Tibial nerve (tissue), 4 donors: ENCODE results near the gene MID2. TPM values are rescaled to one million over a fixed set of nuclear protein-coding genes. Genes with fewer than 3 reads are reported as not detected.

ENCODE experiments used
- DNase-seq, 2 donors: peaks; one replicate each; pipeline ENCODE4 v3.0.0-alpha.2; 2019; ENCODE audit warnings: low spot score in 2 of 2
- H3K27ac ChIP-seq, 4 donors: fragments of 200-600 bp; sonication (generic) in 3 of 4; one replicate each; pipeline ENCODE4 v1.5.1; 2017 to 2019; ENCODE audit warnings: mild to moderate bottlenecking in 1 of 4
- H3K27me3 ChIP-seq, 2 donors: fragments of 200-600 bp; sonication (generic) in 1 of 2; one replicate each; pipeline versions ENCODE4 v1.5.1 to v1.6.0; 2017 to 2019
- H3K36me3 ChIP-seq, 3 donors: fragments of 200-600 bp; sonication (generic); one replicate each; pipeline ENCODE4 v1.5.1; 2018 to 2019
- H3K4me1 ChIP-seq, 4 donors: fragments of 200-600 bp; sonication (generic) in 3 of 4; one replicate each; pipeline ENCODE4 v1.5.1; 2017 to 2019
- H3K4me3 ChIP-seq, 4 donors: fragments of 200-600 bp; sonication (generic) in 3 of 4; one replicate each; pipeline ENCODE4 v1.5.1; 2017 to 2019; ENCODE audit warnings: mild to moderate bottlenecking in 1 of 4, moderate library complexity in 1 of 4
- H3K9me3 ChIP-seq, 4 donors: fragments of 200-600 bp; sonication (generic) in 3 of 4; one replicate each; pipeline ENCODE4 v1.5.1; 2017 to 2019
- EP300 ChIP-seq, 2 donors: sonication (generic); formaldehyde crosslinking; IDR thresholded peaks; one replicate each; pipeline ENCODE4 v1.6.1; 2017; ENCODE audit warnings: antibody characterized with exemption in 2 of 2, mild to moderate bottlenecking in 1 of 2
- POLR2A ChIP-seq, 2 donors: fragments of 450-650 bp; IDR thresholded peaks; one replicate each; pipeline ENCODE4 v1.6.1; 2017; ENCODE audit warnings: antibody characterized with exemption in 2 of 2, mild to moderate bottlenecking in 2 of 2, moderate library complexity in 2 of 2
- WGBS, 2 donors: methylation state at CpG; one replicate each; pipeline ENCODE4 v1.1.5; 2018; 5-methylcytosine and 5-hydroxymethylcytosine counted together
- total RNA-seq, 4 donors: library from RNA; depleted of rRNA; stranded (reverse); fragments of >200 nt; gene quantifications; one replicate each; pipeline ENCODE4 v1.1.0, GENCODE V29; 2016
- TF ChIP-seq, protein P1 (sequence below), 5 experiments: fragments of 200-600 bp in 3 of 5; fragments of 450-650 bp in 2 of 5; sonication (generic) in 3 of 5; IDR thresholded peaks; one replicate each; pipeline ENCODE4 v1.5.1; 2016 to 2019; ENCODE audit warnings: antibody characterized with exemption in 5 of 5, mild to moderate bottlenecking in 3 of 5, moderate library complexity in 2 of 5

The MID2 gene, protein sequence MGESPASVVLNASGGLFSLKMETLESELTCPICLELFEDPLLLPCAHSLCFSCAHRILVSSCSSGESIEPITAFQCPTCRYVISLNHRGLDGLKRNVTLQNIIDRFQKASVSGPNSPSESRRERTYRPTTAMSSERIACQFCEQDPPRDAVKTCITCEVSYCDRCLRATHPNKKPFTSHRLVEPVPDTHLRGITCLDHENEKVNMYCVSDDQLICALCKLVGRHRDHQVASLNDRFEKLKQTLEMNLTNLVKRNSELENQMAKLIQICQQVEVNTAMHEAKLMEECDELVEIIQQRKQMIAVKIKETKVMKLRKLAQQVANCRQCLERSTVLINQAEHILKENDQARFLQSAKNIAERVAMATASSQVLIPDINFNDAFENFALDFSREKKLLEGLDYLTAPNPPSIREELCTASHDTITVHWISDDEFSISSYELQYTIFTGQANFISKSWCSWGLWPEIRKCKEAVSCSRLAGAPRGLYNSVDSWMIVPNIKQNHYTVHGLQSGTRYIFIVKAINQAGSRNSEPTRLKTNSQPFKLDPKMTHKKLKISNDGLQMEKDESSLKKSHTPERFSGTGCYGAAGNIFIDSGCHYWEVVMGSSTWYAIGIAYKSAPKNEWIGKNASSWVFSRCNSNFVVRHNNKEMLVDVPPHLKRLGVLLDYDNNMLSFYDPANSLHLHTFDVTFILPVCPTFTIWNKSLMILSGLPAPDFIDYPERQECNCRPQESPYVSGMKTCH
- 10 to 100 TPM; 17.1 to 31.0 (median 20.0) TPM for total RNA-seq

- 3 to 52% methylated on average over 6 to 19 of the region's 32 CpGs for WGBS, 2 donors
- peak within 1 kb of the TSS; percentile 82 to 94 (median 89) for H3K27ac ChIP-seq
- no peaks in the 10 kb centered on the region for H3K9me3 ChIP-seq
- DNase-seq, result peak; percentile 14 to 25
- H3K4me3 ChIP-seq, result peak within 1 kb of the TSS; percentile 28 to 64 (median 48)
- TF ChIP-seq POLR2A (IDR thresholded peaks at IDR 0.05) (peak in 1 of 2 donors; percentile 14), EP300 (IDR thresholded peaks at IDR 0.05) (no peak)
- TF ChIP-seq, protein P1, sequence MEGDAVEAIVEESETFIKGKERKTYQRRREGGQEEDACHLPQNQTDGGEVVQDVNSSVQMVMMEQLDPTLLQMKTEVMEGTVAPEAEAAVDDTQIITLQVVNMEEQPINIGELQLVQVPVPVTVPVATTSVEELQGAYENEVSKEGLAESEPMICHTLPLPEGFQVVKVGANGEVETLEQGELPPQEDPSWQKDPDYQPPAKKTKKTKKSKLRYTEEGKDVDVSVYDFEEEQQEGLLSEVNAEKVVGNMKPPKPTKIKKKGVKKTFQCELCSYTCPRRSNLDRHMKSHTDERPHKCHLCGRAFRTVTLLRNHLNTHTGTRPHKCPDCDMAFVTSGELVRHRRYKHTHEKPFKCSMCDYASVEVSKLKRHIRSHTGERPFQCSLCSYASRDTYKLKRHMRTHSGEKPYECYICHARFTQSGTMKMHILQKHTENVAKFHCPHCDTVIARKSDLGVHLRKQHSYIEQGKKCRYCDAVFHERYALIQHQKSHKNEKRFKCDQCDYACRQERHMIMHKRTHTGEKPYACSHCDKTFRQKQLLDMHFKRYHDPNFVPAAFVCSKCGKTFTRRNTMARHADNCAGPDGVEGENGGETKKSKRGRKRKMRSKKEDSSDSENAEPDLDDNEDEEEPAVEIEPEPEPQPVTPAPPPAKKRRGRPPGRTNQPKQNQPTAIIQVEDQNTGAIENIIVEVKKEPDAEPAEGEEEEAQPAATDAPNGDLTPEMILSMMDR (IDR thresholded peaks at IDR 0.05), result no peak
- no peaks in the 10 kb centered on the region for H3K36me3 ChIP-seq
- peaks cover 0 to 11% of the 10 kb centered on the region in 2 donors for H3K27me3 ChIP-seq
- H3K4me1 ChIP-seq, result peaks cover 0 to 9% (median 0%) of the 10 kb centered on the region in 4 donors
Observed at GRCh38 chrX:107825698-107826237, at the start of gene MID2. Gene MID2 (plus strand): TSS chrX:107825866. CDS start chrX:107826427, 561 bp downstream.

GRCh38 chrX:107776649-107777535 is 48.8 kb upstream of the MID2 start:
- Histone ChIP-seq H3K9me3 (no peaks in the 10 kb centered on the region), H3K27ac (peak overlapping the region; percentile 80 to 96 (median 88)), H3K36me3 (peaks cover 0 to 3% (median 0%) of the 10 kb centered on the region in 3 donors), H3K27me3 (peaks cover 0 to 21% of the 10 kb centered on the region in 2 donors), H3K4me1 (peaks cover 0 to 12% (median 0%) of the 10 kb centered on the region in 4 donors), H3K4me3 (peak overlapping the region; percentile 48 to 69 (median 54))
- TF ChIP-seq POLR2A (IDR thresholded peaks at IDR 0.05) (peak in 1 of 2 donors; percentile 31), EP300 (IDR thresholded peaks at IDR 0.05) (peak in 1 of 2 donors; percentile 64)
- TF ChIP-seq, protein P1 (IDR thresholded peaks at IDR 0.05), result peak; percentile 54 to 90 (median 72)
- 4 to 17% methylated on average over 20 of the region's 20 CpGs for WGBS, 2 donors
- peak; percentile 75 to 85 for DNase-seq

DNA sequence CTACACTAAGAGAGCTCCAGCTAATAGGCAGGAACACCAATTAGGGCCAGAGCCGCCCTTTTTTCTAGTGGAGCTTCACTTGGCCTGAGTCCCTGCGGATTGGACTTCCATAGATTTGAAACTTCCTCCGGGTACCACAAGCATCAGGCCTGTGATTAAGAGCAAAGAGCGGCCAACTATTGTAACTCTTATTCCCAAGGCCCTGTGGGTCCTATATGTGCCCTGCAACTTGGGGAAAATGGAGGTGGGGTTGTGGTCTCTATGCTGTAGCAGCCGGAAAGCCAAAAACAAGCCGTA is 48.2 kb upstream of the MID2 start, which contains the start of gene NCBP2L:
Gene NCBP2L (plus strand): TSS at position 198 of the 297 bp plus-strand sequence. CDS start 16,488 bp downstream, outside the sequence.
- 68 to 91% methylated on average over 4 to 6 of the region's 6 CpGs for WGBS, 2 donors
- H3K4me3 ChIP-seq, result peak within 1 kb of the TSS; percentile 29 to 69 (median 54)
- DNase-seq, result no peak
- H3K4me1 ChIP-seq, result peaks cover 0 to 12% (median 0%) of the 10 kb centered on the region in 4 donors
- peak within 1 kb of the TSS; percentile 80 to 96 (median 88) for H3K27ac ChIP-seq
- H3K36me3 ChIP-seq, result no peaks in the 10 kb centered on the region
- H3K27me3 ChIP-seq, result peaks cover 0 to 21% of the 10 kb centered on the region in 2 donors
- H3K9me3 ChIP-seq, result no peaks in the 10 kb centered on the region
- TF ChIP-seq, protein P1 (IDR thresholded peaks at IDR 0.05), result peak in 1 of 5 experiments; percentile 5
- TF ChIP-seq POLR2A (IDR thresholded peaks at IDR 0.05), result no peak

DNA sequence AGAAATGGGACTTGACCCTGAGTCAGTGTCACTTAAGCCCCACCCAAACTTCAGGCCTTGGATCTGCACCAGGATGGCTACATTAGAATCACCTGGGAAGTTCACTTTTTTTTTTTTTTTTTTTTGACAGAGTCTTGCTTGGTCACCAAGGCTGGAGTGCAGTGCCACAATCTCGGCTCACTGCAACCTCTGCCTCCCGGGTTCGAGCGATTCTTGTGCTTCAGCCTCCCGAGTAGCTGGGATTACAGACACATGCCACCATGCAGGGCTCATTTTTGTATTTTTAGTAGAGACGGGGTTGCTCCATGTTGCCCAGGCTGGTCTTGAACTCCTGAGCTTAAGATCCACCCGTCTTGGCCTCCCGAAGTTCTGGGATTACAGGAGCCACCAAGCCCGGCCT is 45.1 kb upstream of the MID2 start:
- peaks cover 0 to 14% of the 10 kb centered on the region in 2 donors for H3K27me3 ChIP-seq
- H3K4me1 ChIP-seq, result no peaks in the 10 kb centered on the region
- no peak for DNase-seq
- WGBS, 2 donors, result 80 to 90% methylated on average over 2 to 9 of the region's 9 CpGs
- H3K27ac ChIP-seq, result no peak overlapping the region
- TF ChIP-seq, protein P1 (IDR thresholded peaks at IDR 0.05), result no peak
- no peak for TF ChIP-seq EP300 (IDR thresholded peaks at IDR 0.05)
- TF ChIP-seq POLR2A (IDR thresholded peaks at IDR 0.05), result no peak
- H3K36me3 ChIP-seq, result no peaks in the 10 kb centered on the region
- no peaks in the 10 kb centered on the region for H3K9me3 ChIP-seq
- H3K4me3 ChIP-seq, result no peak overlapping the region
